Uterus (tissue), 2 donors: ENCODE results near the gene PXMP4.

Experiments
- POLR2A ChIP-seq, 2 donors: fragments of 450-650 bp; IDR thresholded peaks; one replicate each; pipeline ENCODE4 v1.6.1; 2016; ENCODE audit warnings: antibody characterized with exemption in 2 of 2, mild to moderate bottlenecking in 1 of 2, moderate library complexity in 1 of 2
- TF ChIP-seq, protein P1 (sequence below), 4 experiments: fragments of 200-600 bp in 2 of 4; fragments of 450-650 bp in 2 of 4; sonication (generic) in 2 of 4; IDR thresholded peaks; one replicate each; pipeline ENCODE4 v1.5.1; 2016 to 2019; ENCODE audit warnings: antibody characterized with exemption in 4 of 4, mild to moderate bottlenecking in 2 of 4, moderate library complexity in 1 of 4

DNA sequence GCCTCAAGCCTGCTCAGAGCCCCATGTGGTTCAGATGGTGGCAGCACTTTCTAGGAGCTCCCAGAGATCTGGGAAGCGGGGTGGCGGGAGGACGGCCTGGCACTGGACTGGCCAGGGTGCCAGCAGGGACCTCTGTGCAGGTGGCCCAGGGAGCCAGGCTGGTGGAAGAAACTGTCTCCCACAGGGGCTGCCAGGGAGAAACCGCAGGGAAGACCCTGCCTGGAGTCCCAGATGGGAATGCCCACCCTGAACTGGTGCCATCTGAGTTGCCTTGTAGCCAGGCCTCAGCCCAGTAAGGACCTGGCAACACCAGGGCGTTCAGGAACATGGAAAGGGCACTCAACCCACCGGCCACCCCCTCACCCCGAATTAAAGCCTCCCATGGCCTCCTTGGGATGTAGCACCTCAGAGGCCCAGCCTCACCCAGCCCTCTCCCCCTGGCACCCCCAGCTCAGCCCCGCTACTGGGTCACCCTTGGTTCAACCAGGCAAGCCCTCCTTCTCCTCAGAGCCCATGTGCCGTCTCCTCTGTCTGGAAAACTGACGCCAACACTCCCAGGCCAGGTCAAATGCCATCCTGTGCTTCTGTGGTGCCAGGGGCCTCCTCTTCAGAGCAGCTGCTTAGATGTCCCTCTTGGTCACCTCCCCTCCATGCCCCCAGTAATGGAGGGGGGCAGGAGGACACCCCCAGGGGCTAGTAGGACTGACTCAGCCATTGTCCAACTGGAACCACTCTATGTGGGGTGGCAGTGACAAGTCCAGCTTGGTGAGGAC lies 63.9 kb downstream of the PXMP4 start:
- no peak for TF ChIP-seq POLR2A (IDR thresholded peaks at IDR 0.05)
- TF ChIP-seq, protein P1, sequence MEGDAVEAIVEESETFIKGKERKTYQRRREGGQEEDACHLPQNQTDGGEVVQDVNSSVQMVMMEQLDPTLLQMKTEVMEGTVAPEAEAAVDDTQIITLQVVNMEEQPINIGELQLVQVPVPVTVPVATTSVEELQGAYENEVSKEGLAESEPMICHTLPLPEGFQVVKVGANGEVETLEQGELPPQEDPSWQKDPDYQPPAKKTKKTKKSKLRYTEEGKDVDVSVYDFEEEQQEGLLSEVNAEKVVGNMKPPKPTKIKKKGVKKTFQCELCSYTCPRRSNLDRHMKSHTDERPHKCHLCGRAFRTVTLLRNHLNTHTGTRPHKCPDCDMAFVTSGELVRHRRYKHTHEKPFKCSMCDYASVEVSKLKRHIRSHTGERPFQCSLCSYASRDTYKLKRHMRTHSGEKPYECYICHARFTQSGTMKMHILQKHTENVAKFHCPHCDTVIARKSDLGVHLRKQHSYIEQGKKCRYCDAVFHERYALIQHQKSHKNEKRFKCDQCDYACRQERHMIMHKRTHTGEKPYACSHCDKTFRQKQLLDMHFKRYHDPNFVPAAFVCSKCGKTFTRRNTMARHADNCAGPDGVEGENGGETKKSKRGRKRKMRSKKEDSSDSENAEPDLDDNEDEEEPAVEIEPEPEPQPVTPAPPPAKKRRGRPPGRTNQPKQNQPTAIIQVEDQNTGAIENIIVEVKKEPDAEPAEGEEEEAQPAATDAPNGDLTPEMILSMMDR (IDR thresholded peaks at IDR 0.05), result no peak
